OCI-LY7 (cell line): ENCODE data around the gene GRK5. TPM values are rescaled to one million over a fixed set of nuclear protein-coding genes. Genes with fewer than 3 reads are reported as not detected.

Experiments used
- BruUV-seq: library from RNA; stranded (reverse); fragments of 400-500 nt; replicated peaks from 2 replicates; lab custom pipeline; 2021; lab: Mats Ljungman, UMichigan
- CTCF ChIA-PET: fragments of 300-600 bp; sonication (Branson Sonifier 250); formaldehyde crosslinking; loops from one replicate; lab custom pipeline; 2022; ENCODE audit warnings: antibody characterized with exemption; ENCODE audit not compliant: unreplicated experiment; lab: Charles Lee
- POLR2A ChIA-PET: fragments of 300-600 bp; sonication (Branson Sonifier 250); formaldehyde crosslinking; loops from one replicate; lab custom pipeline; 2022; ENCODE audit warnings: antibody characterized with exemption; lab: Charles Lee
- DNase-seq: peaks from one replicate; pipeline ENCODE4 v3.0.0-alpha.2; 2015; ENCODE audit warnings: low spot score
- H2AFZ ChIP-seq: fragments of 200-600 bp; sonication (generic), shearing (Covaris generic); 2 replicates; pipeline ENCODE4 v1.6.1; 2014; ENCODE audit warnings: mild to moderate bottlenecking, antibody characterized with exemption, low read length, moderate library complexity
- H3K27ac ChIP-seq: fragments of 200-600 bp; sonication (generic); 2 replicates; pipeline ENCODE4 v1.5.1; 2014; ENCODE audit warnings: mixed run types, low read depth, mild to moderate bottlenecking, moderate library complexity, low read length, inconsistent platforms; ENCODE audit not compliant: poor library complexity, severe bottlenecking
- H3K36me3 ChIP-seq: fragments of 200-600 bp; sonication (generic); 2 replicates; pipeline ENCODE4 v1.6.1; 2014; ENCODE audit warnings: mild to moderate bottlenecking, antibody characterized with exemption, low read length, moderate library complexity, mixed read lengths; ENCODE audit not compliant: insufficient read depth
- H3K4me1 ChIP-seq: fragments of 200-600 bp; sonication (generic); 2 replicates; pipeline ENCODE4 v1.5.1; 2014; ENCODE audit warnings: mild to moderate bottlenecking, low read length; ENCODE audit not compliant: insufficient read depth, poor library complexity, severe bottlenecking
- H3K4me2 ChIP-seq: fragments of 200-600 bp; sonication (generic); 2 replicates; pipeline ENCODE4 v1.6.1; 2014; ENCODE audit warnings: mild to moderate bottlenecking, low read length
- H3K4me3 ChIP-seq: fragments of 200-600 bp; sonication (generic); 2 replicates; pipeline ENCODE4 v1.5.1; 2014; ENCODE audit warnings: mild to moderate bottlenecking, low read depth, low read length; ENCODE audit not compliant: poor library complexity, severe bottlenecking
- H3K79me2 ChIP-seq: fragments of 200-600 bp; sonication (generic); 2 replicates; pipeline ENCODE4 v1.6.1; 2016; ENCODE audit warnings: low read depth, mild to moderate bottlenecking, low read length, moderate library complexity, mixed read lengths; ENCODE audit not compliant: insufficient read depth
- H3K9me2 ChIP-seq: fragments of 200-600 bp; sonication (generic); 2 replicates; pipeline ENCODE4 v1.6.1; 2016; ENCODE audit warnings: mild to moderate bottlenecking, low read length, mixed read lengths; ENCODE audit not compliant: insufficient read depth
- H3K9me3 ChIP-seq: fragments of 200-600 bp; sonication (generic); 2 replicates; pipeline ENCODE4 v1.6.1; 2014; ENCODE audit warnings: mild to moderate bottlenecking, mixed run types, low read length, mixed read lengths
- H4K20me1 ChIP-seq: fragments of 200-600 bp; sonication (generic); 2 replicates; pipeline ENCODE4 v1.6.1; 2014; ENCODE audit warnings: mild to moderate bottlenecking, antibody characterized with exemption, low read length, moderate library complexity, mixed read lengths; ENCODE audit not compliant: insufficient read depth
- EZH2phosphoT487 ChIP-seq: fragments of 200-600 bp; sonication (generic); IDR thresholded peaks from 2 replicates; pipeline ENCODE4 v1.6.1; 2018; ENCODE audit warnings: low read depth, borderline replicate concordance, mild to moderate bottlenecking, mixed run types, antibody characterized with exemption, low read length, moderate library complexity, mixed read lengths
- intact Hi-C: fragments of 100-400 bp; cut with micrococcal nuclease; formaldehyde crosslinking; loops from one replicate; pipeline ENCODE4 v1.10.0; 2022; ENCODE audit not compliant: unreplicated experiment
- total RNA-seq, 2 experiments: library from RNA; depleted of rRNA in 1 of 2; stranded (reverse); fragments of >200 nt in 1 of 2; shearing (Covaris generic) in 1 of 2; gene quantifications; 2 replicates each; pipeline ENCODE4 v1.2.3, GENCODE V29; 2014 to 2022
- TF ChIP-seq, protein P1 (sequence below): fragments of 200-600 bp; sonication (generic); conservative IDR thresholded peaks from 2 replicates; pipeline ENCODE4 v1.5.1; 2014; ENCODE audit warnings: mild to moderate bottlenecking, antibody characterized with exemption, low read length, moderate library complexity, mixed read lengths

Gene GRK5
- total RNA-seq, 2 experiments from 2014 or later: 4.7 to 10.2 TPM

- Histone ChIP-seq H3K4me2 (no peak overlapping the region), H3K9me2 (no peaks in the 10 kb centered on the region), H3K4me1 (peaks cover 20% of the 10 kb centered on the region), H2AFZ (no peak overlapping the region), H3K27ac (no peak overlapping the region), H3K9me3 (no peaks in the 10 kb centered on the region), H3K4me3 (no peak overlapping the region), H3K79me2 (peaks cover 10% of the 10 kb centered on the region; the same call in 1 of the 2 replicates), H3K36me3 (peaks cover 51% of the 10 kb centered on the region), H4K20me1 (no peaks in the 10 kb centered on the region)
- POLR2A ChIA-PET: interaction anchor here (0.6 to 1.3 kb wide), 6 partner anchors 9 to 326 kb away, joined by 3 to 9 read pairs (median 4); no protein-coding TSS in a partner anchor
- no peak for TF ChIP-seq EZH2phosphoT487
- TF ChIP-seq, protein P1, sequence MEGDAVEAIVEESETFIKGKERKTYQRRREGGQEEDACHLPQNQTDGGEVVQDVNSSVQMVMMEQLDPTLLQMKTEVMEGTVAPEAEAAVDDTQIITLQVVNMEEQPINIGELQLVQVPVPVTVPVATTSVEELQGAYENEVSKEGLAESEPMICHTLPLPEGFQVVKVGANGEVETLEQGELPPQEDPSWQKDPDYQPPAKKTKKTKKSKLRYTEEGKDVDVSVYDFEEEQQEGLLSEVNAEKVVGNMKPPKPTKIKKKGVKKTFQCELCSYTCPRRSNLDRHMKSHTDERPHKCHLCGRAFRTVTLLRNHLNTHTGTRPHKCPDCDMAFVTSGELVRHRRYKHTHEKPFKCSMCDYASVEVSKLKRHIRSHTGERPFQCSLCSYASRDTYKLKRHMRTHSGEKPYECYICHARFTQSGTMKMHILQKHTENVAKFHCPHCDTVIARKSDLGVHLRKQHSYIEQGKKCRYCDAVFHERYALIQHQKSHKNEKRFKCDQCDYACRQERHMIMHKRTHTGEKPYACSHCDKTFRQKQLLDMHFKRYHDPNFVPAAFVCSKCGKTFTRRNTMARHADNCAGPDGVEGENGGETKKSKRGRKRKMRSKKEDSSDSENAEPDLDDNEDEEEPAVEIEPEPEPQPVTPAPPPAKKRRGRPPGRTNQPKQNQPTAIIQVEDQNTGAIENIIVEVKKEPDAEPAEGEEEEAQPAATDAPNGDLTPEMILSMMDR: no peak
- CTCF ChIA-PET: no interaction called here
- no TSS peak for BruUV-seq
- DNase-seq: no peak
- intact Hi-C loops: no loop called here
These were observed 45.5 kb upstream of the GRK5 start for GRCh38 chr10:119161680-119162451.

DNA sequence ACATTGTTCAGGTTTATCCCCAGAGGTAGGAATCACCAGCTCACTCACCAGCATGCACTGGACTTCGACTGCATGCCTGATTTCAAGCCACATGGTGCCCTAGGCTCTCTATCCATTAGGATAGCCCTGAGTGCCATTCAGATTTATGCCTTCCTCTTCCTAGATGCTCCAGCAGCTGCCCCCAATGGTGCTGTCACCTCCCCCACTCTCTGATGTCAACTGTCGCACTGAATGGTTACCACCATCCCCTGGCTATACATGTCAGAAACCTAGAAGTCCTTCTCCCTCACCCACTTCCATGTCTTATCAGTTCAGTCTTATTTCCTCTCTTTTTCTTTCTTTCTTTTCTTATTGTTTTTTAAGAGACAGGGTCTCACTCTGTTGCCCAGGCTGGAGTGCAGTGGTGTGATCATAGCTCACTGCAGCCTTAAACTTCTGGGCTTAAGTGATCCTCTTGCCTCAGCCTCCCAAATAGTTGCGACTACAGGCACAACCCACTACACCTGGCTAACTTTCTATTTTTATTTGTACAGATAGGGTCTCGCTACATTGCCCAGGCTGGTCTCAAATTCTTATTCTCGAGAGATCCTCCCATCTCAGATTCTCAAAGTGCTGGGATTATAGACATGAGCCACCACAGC, 44.8 kb upstream of the GRK5 start:
- BruUV-seq: no TSS peak
- Histone ChIP-seq H3K4me3 (no peak overlapping the region), H3K36me3 (peaks cover 54% of the 10 kb centered on the region), H2AFZ (no peak overlapping the region), H3K9me3 (no peaks in the 10 kb centered on the region), H3K79me2 (peaks cover 10% of the 10 kb centered on the region; the same call in 1 of the 2 replicates), H3K4me2 (no peak overlapping the region), H4K20me1 (no peaks in the 10 kb centered on the region), H3K9me2 (no peaks in the 10 kb centered on the region), H3K4me1 (peaks cover 20% of the 10 kb centered on the region), H3K27ac (no peak overlapping the region)
- ChIA-PET CTCF (no interaction called here), POLR2A (interaction anchor here (1.0 kb wide), 1 partner anchor 10 kb away, joined by 8 read pairs; no protein-coding TSS in a partner anchor)
- no peak for DNase-seq
- no peak for TF ChIP-seq EZH2phosphoT487
- TF ChIP-seq, protein P1: no peak
- intact Hi-C loops: no loop called here
